ENCODE results near the gene FAM181A. TPM values are rescaled to one million over a fixed set of nuclear protein-coding genes. Genes with fewer than 3 reads are reported as not detected.

Gene FAM181A
- total and polyA plus RNA-seq, 7 experiments from 2014 or later, result not detected

- H3K27me3 ChIP-seq (ENCODE audit: control insufficient read depth in 2 of 2, insufficient read depth in 2 of 2, low read length in 2 of 2), result no peaks in the 10 kb centered on the region
- no peaks in the 10 kb centered on the region for H3K36me3 ChIP-seq (ENCODE audit: control insufficient read depth in 2 of 3, insufficient read depth in 3 of 3, low read length in 3 of 3)
- H3K4me3 ChIP-seq (ENCODE audit: low read length), result no peak overlapping the region
- H3K9me3 ChIP-seq (ENCODE audit: control insufficient read depth in 2 of 3, low read length in 3 of 3), result no peaks in the 10 kb centered on the region
- intact Hi-C loops (cut with micrococcal nuclease), result no loop called here
- DNase-seq (no peak), ATAC-seq (no peak)
- H3K27ac ChIP-seq (ENCODE audit: low read depth, low read length), result no peak overlapping the region
- H3K27ac Mint-ChIP-seq, result peak overlapping the region in 1 of 9 donors; percentile 100
- ChIA-PET CTCF (interaction anchor here (18.5 kb wide), 1 partner anchor 26 kb away, joined by 388 read pairs; no protein-coding TSS in a partner anchor), POLR2A (interaction anchor here (1.2 kb wide), 1 partner anchor 17 kb away, joined by 3 read pairs; no protein-coding TSS in a partner anchor)
- H3K4me1 Mint-ChIP-seq, result peaks cover 20 to 89% (median 44%) of the 10 kb centered on the region in 7 donors
- H3K4me1 ChIP-seq (ENCODE audit: control insufficient read depth in 2 of 2, insufficient read depth in 2 of 2, low read length in 2 of 2), result peaks cover 22 to 60% of the 10 kb centered on the region in 2 donors
- H3K27me3 Mint-ChIP-seq, result no peaks in the 10 kb centered on the region
- H3K36me3 Mint-ChIP-seq, result peaks cover 0 to 44% (median 0%) of the 10 kb centered on the region in 5 donors
- peak overlapping the region in 1 of 10 donors; percentile 29 for H3K4me3 Mint-ChIP-seq
- peaks cover 0 to 9% (median 0%) of the 10 kb centered on the region in 11 donors for H3K9me3 Mint-ChIP-seq
Measured at GRCh38 chr14:93965287-93965821, 38.2 kb downstream of the FAM181A start.

- no peaks in the 10 kb centered on the region for H3K36me3 ChIP-seq (ENCODE audit: control insufficient read depth in 2 of 3, insufficient read depth in 3 of 3, low read length in 3 of 3)
- Mint-ChIP-seq H3K27ac (peak overlapping the region in 2 of 9 donors; percentile 29 to 32), H3K4me3 (no peak overlapping the region), H3K27me3 (no peaks in the 10 kb centered on the region), H3K9me3 (peaks cover 0 to 9% (median 0%) of the 10 kb centered on the region in 11 donors), H3K4me1 (peaks cover 23 to 90% (median 44%) of the 10 kb centered on the region in 7 donors), H3K36me3 (peaks cover 0 to 45% (median 0%) of the 10 kb centered on the region in 5 donors)
- ATAC-seq (no peak), DNase-seq (no peak)
- H3K4me1 ChIP-seq (ENCODE audit: control insufficient read depth in 2 of 2, insufficient read depth in 2 of 2, low read length in 2 of 2), result peaks cover 26 to 56% of the 10 kb centered on the region in 2 donors
- no peaks in the 10 kb centered on the region for H3K9me3 ChIP-seq (ENCODE audit: control insufficient read depth in 2 of 3, low read length in 3 of 3)
- CTCF ChIA-PET, result interaction anchor here (18.5 kb wide), 1 partner anchor 27 kb away, joined by 388 read pairs; no protein-coding TSS in a partner anchor
- H3K27me3 ChIP-seq (ENCODE audit: control insufficient read depth in 2 of 2, insufficient read depth in 2 of 2, low read length in 2 of 2), result no peaks in the 10 kb centered on the region
- intact Hi-C loops (cut with micrococcal nuclease), result no loop called here
- no peak overlapping the region for H3K4me3 ChIP-seq (ENCODE audit: low read length)
- no peak overlapping the region for H3K27ac ChIP-seq (ENCODE audit: low read depth, low read length)
- POLR2A ChIA-PET, result interaction anchor here (1.2 kb wide), 1 partner anchor 18 kb away, joined by 3 read pairs; no protein-coding TSS in a partner anchor
Measured at GRCh38 chr14:93965946-93966474, 38.9 kb downstream of the FAM181A start.

GRCh38 chr14:93967637-93968250 is 40.6 kb downstream of the FAM181A start:
- Mint-ChIP-seq H3K4me1 (peaks cover 24 to 91% (median 36%) of the 10 kb centered on the region in 7 donors), H3K9me3 (peaks cover 0 to 9% (median 0%) of the 10 kb centered on the region in 11 donors), H3K27ac (peak overlapping the region in 1 of 9 donors; percentile 32), H3K27me3 (no peaks in the 10 kb centered on the region), H3K36me3 (peaks cover 0 to 39% (median 0%) of the 10 kb centered on the region in 5 donors), H3K4me3 (no peak overlapping the region)
- DNase-seq (no peak), ATAC-seq (peak; percentile 10)
- no peaks in the 10 kb centered on the region for H3K27me3 ChIP-seq (ENCODE audit: control insufficient read depth in 2 of 2, insufficient read depth in 2 of 2, low read length in 2 of 2)
- no peaks in the 10 kb centered on the region for H3K36me3 ChIP-seq (ENCODE audit: control insufficient read depth in 2 of 3, insufficient read depth in 3 of 3, low read length in 3 of 3)
- H3K4me3 ChIP-seq (ENCODE audit: low read length), result no peak overlapping the region
- no peak overlapping the region for H3K27ac ChIP-seq (ENCODE audit: low read depth, low read length)
- H3K4me1 ChIP-seq (ENCODE audit: control insufficient read depth in 2 of 2, insufficient read depth in 2 of 2, low read length in 2 of 2), result peaks cover 25 to 44% of the 10 kb centered on the region in 2 donors
- intact Hi-C loops (cut with micrococcal nuclease), result no loop called here
- H3K9me3 ChIP-seq (ENCODE audit: control insufficient read depth in 2 of 3, low read length in 3 of 3), result no peaks in the 10 kb centered on the region
- POLR2A ChIA-PET, result interaction anchor here (1.2 to 2.2 kb wide), 6 partner anchors 9 to 28 kb away, joined by 3 to 12 read pairs (median 6); no protein-coding TSS in a partner anchor
- CTCF ChIA-PET, result interaction anchor here (0.6 to 18.5 kb wide), 5 partner anchors 8 to 32 kb away, joined by 3 to 388 read pairs (median 3); no protein-coding TSS in a partner anchor

GRCh38 chr14:93969082-93969828 is 42.1 kb downstream of the FAM181A start:
- Mint-ChIP-seq H3K4me3 (peak overlapping the region in 2 of 10 donors; percentile 51), H3K36me3 (peaks cover 0 to 34% (median 0%) of the 10 kb centered on the region in 5 donors), H3K27me3 (no peaks in the 10 kb centered on the region), H3K27ac (peak overlapping the region in 1 of 9 donors; percentile 81), H3K9me3 (peaks cover 0 to 9% (median 0%) of the 10 kb centered on the region in 11 donors), H3K4me1 (peaks cover 14 to 91% (median 23%) of the 10 kb centered on the region in 7 donors)
- H3K27ac ChIP-seq (ENCODE audit: low read depth, low read length), result no peak overlapping the region
- no peak for ATAC-seq
- intact Hi-C loops (cut with micrococcal nuclease), result no loop called here
- H3K4me3 ChIP-seq (ENCODE audit: low read length), result no peak overlapping the region
- no peak for DNase-seq
- H3K36me3 ChIP-seq (ENCODE audit: control insufficient read depth in 2 of 3, insufficient read depth in 3 of 3, low read length in 3 of 3), result no peaks in the 10 kb centered on the region
- no peaks in the 10 kb centered on the region for H3K27me3 ChIP-seq (ENCODE audit: control insufficient read depth in 2 of 2, insufficient read depth in 2 of 2, low read length in 2 of 2)
- CTCF ChIA-PET, result interaction anchor here (0.8 to 18.5 kb wide), 4 partner anchors 9 to 35 kb away, joined by 3 to 388 read pairs (median 20); no protein-coding TSS in a partner anchor
- POLR2A ChIA-PET, result interaction anchor here (0.9 to 3.2 kb wide), 6 partner anchors 9 to 29 kb away, joined by 3 to 32 read pairs (median 9); no protein-coding TSS in a partner anchor
- H3K4me1 ChIP-seq (ENCODE audit: control insufficient read depth in 2 of 2, insufficient read depth in 2 of 2, low read length in 2 of 2), result peaks cover 13 to 29% of the 10 kb centered on the region in 2 donors
- no peaks in the 10 kb centered on the region for H3K9me3 ChIP-seq (ENCODE audit: control insufficient read depth in 2 of 3, low read length in 3 of 3)

GRCh38 chr14:93970585-93970964 is 43.4 kb downstream of the FAM181A start:
- peaks cover 13 to 24% of the 10 kb centered on the region in 2 donors for H3K4me1 ChIP-seq (ENCODE audit: control insufficient read depth in 2 of 2, insufficient read depth in 2 of 2, low read length in 2 of 2)

More at GRCh38 chr14:93970585-93970964, 43.4 kb downstream of the FAM181A start:
- Histone ChIP-seq H3K27ac (ENCODE audit: low read depth, low read length) (no peak overlapping the region), H3K9me3 (ENCODE audit: control insufficient read depth in 2 of 3, low read length in 3 of 3) (no peaks in the 10 kb centered on the region), H3K27me3 (ENCODE audit: control insufficient read depth in 2 of 2, insufficient read depth in 2 of 2, low read length in 2 of 2) (no peaks in the 10 kb centered on the region), H3K36me3 (ENCODE audit: control insufficient read depth in 2 of 3, insufficient read depth in 3 of 3, low read length in 3 of 3) (no peaks in the 10 kb centered on the region), H3K4me3 (ENCODE audit: low read length) (peak overlapping the region; percentile 72)
- Mint-ChIP-seq H3K36me3 (peaks cover 0 to 28% (median 0%) of the 10 kb centered on the region in 5 donors), H3K27me3 (peaks cover 0 to 2% (median under 1%) of the 10 kb centered on the region in 5 donors), H3K4me3 (peak overlapping the region; percentile 82 to 93 (median 89)), H3K9me3 (peaks cover 0 to 6% (median 1%) of the 10 kb centered on the region in 11 donors), H3K4me1 (peaks cover 14 to 91% (median 19%) of the 10 kb centered on the region in 7 donors), H3K27ac (peak overlapping the region in 8 of 9 donors; percentile 21 to 99 (median 70))
- peak; percentile 93 for ATAC-seq
- intact Hi-C loops (cut with micrococcal nuclease), result loop anchor here (1.0 to 2.0 kb wide), 5 partner anchors 11 to 31 kb away; no protein-coding TSS in a partner anchor
- ChIA-PET CTCF (interaction anchor here (1.1 to 18.5 kb wide), 14 partner anchors 11 to 210 kb away, joined by 3 to 388 read pairs (median 7); partner anchors contain the start of gene OTUB2), POLR2A (interaction anchor here (0.8 to 3.2 kb wide), 11 partner anchors 8 to 110 kb away, joined by 3 to 32 read pairs (median 3); partner anchors contain the start of genes DDX24 and IFI27L1)
- DNase-seq, result peak in 8 of 9 donors; percentile 43 to 63 (median 56)

Data from naive thymus-derived CD4-positive, alpha-beta T cell (primary cell).